Measurements from ENCODE around the gene NACA2. TPM values are rescaled to one million over a fixed set of nuclear protein-coding genes. Genes with fewer than 3 reads are reported as not detected.

The NACA2 gene
- total and polyA plus RNA-seq, 2 of the 4 experiments (the other 2 are of a cell fraction), result not detected

DNA sequence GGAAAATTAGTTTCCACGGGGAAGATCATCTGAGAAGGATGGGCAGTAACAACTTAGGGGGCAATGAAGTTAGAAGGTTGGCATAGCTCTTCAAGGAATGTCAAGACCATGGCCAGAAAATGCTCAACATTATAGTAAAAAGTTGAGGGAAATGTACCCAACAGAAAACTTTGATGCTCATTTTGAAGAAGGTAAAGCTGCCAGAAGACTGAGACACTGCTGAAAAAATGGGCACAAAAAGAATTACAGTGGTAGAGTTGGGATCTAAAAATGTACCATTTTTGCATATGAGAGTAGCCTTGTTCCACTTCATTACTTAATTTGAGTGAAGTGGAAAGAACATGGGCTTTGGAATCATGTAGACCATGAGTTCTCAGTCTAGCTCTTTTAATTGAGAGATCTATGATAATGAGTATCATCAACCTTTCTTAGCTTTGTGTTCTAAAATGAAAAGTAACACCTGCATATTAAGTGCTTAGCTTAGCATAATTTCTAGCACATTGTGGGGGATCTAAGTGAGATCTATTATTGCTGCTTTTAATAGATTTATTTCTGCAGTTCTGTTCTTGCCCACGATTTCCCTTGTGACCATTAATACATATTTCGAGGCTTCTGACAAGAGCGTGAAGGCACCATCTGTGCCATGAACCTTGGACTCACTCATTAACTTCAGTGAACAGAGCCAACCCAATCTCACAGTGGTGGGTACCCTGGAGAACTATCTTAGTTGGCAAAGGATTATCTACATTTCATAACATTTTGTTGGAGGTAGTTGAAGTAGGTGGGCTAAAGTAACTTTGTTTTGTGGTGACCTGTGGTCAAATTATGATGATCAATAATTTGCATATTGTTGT lies 3.0 kb downstream of the NACA2 start:
- Histone ChIP-seq H4K8ac (ENCODE audit: low read depth in 2 of 2, low read length in 2 of 2) (no peak overlapping the region), H2AK9ac (replicated peaks; ENCODE audit: low read depth, low read length, poor library complexity) (no peak overlapping the region), H3K56ac (ENCODE audit: extremely low read depth, insufficient read depth, low read length) (no peak overlapping the region), H3K4me1 (ENCODE audit: control insufficient read depth, insufficient read depth, low read length) (no peaks in the 10 kb centered on the region), H2BK120ac (ENCODE audit: low read depth, low read length) (no peak overlapping the region), H4K91ac (ENCODE audit: insufficient read depth, low read depth, low read length) (no peak overlapping the region), H2BK20ac (ENCODE audit: low read depth, low read length) (no peak overlapping the region), H3K4me3 (ENCODE audit: insufficient read depth, low read depth, low read length) (no peak overlapping the region), H2AK5ac (ENCODE audit: low read depth, low read length) (no peak overlapping the region), H3K14ac (replicated peaks; ENCODE audit: low read depth, low read length) (no peak overlapping the region), H3K23ac (ENCODE audit: low read depth, low read length) (no peak overlapping the region), H3K4ac (ENCODE audit: low read depth, low read length) (no peak overlapping the region), H2BK5ac (ENCODE audit: low read depth, low read length, poor library complexity, severe bottlenecking) (no peak overlapping the region), H3K9me3 (ENCODE audit: control insufficient read depth, insufficient read depth, low read length) (no peaks in the 10 kb centered on the region), H3K9ac (ENCODE audit: low read depth, low read length) (no peak overlapping the region), H3K18ac (ENCODE audit: low read depth, low read length) (no peak overlapping the region), H2BK15ac (ENCODE audit: low read depth, low read length) (no peak overlapping the region), H3K27ac (ENCODE audit: insufficient read depth, low read length) (no peak overlapping the region), H3K9me1 (ENCODE audit: insufficient read depth, low read length) (no peaks in the 10 kb centered on the region), H2AFZ (replicated peaks; ENCODE audit: low read length, poor library complexity) (no peak overlapping the region), H4K20me1 (ENCODE audit: insufficient read depth, low read length) (no peaks in the 10 kb centered on the region), H3K27me3 (ENCODE audit: control insufficient read depth, insufficient read depth, low read length) (peaks cover 17% of the 10 kb centered on the region), H3K4me2 (ENCODE audit: low read depth, low read length) (no peak overlapping the region), H4K5ac (ENCODE audit: low read depth, low read length) (no peak overlapping the region), H3K36me3 (ENCODE audit: control insufficient read depth, insufficient read depth, low read length) (no peaks in the 10 kb centered on the region), H3K79me1 (ENCODE audit: low read depth in 1 of 2, low read length in 2 of 2) (no peaks in the 10 kb centered on the region)
- dilution Hi-C loops (cut with HindIII; ENCODE audit: low sequenced_read_pairs, unreplicated experiment) (no loop called here), intact Hi-C loops (cut with micrococcal nuclease) (no loop called here), in situ Hi-C loops (cut with MboI; ENCODE audit: low sequenced_read_pairs) (no loop called here)
- no TSS peak for BruUV-seq (replicated peaks)
- 83% methylated on average over 2 of the region's 4 CpGs; no CpG with 5 or more reads in 1 of the 2 experiments for WGBS, 2 experiments (ENCODE audit: extremely low coverage in 2 of 2, insufficient read length in 1 of 2)
- POLR2A ChIA-PET (ENCODE audit: unreplicated experiment), result no interaction called here
- ATAC-seq (ENCODE audit: low read depth) (no peak), DNase-seq (no peak)
- CTCF ChIA-PET, result interaction anchor here (1.0 kb wide), 1 partner anchor 14 kb away, joined by 3 read pairs; no protein-coding TSS in a partner anchor
- no peak for TF ChIP-seq CHD1 (IDR thresholded peaks at IDR 0.05; ENCODE audit: low read depth, low read length)
- TF ChIP-seq MAFK (IDR thresholded peaks at IDR 0.05; ENCODE audit: low read depth, low read length), result peak; percentile 83

Measured in IMR-90 (cell line).